Caki2 (cell line): ENCODE measurements around the gene TJP1. TPM values are rescaled to one million over a fixed set of nuclear protein-coding genes. Genes with fewer than 3 reads are reported as not detected.
"Not testable (repeated sequence)": the region's sequence is repeated elsewhere in the genome, so short reads cannot be mapped to it uniquely, and the experiment has no call there.

Experiments
- DNase-seq: peaks from one replicate; pipeline ENCODE4 v3.0.0-alpha.2; 2015; ENCODE audit warnings: low read depth
- in situ Hi-C: cut with HindIII; loops from 2 replicates; pipeline ENCODE4 v1.10.0; 2016; ENCODE audit warnings: low sequenced_read_pairs, low pct_unique_long_range_greater_than_20kb, mixed read lengths
- total RNA-seq: library from RNA; depleted of rRNA; stranded (reverse); fragments of >200 nt; shearing (Covaris generic); gene quantifications from 2 replicates; pipeline ENCODE4 v1.2.3, GENCODE V29; 2014; ENCODE audit warnings: low replicate concordance

Gene TJP1
- total RNA-seq, 1 experiment from 2014 or later = 39.3 TPM

- DNase-seq = no peak
- in situ Hi-C loops = no loop called here
These were observed 9.9 kb downstream of the TJP1 start for GRCh38 chr15:29812384-29812694.

GRCh38 chr15:29811691-29812383 lies 10.4 kb downstream of the TJP1 start:
- in situ Hi-C loops = no loop called here
- no peak for DNase-seq

GRCh38 chr15:29805708-29806104 lies 16.6 kb downstream of the TJP1 start:
- no peak for DNase-seq
- in situ Hi-C loops = no loop called here

GRCh38 chr15:29805043-29805707 lies 17.1 kb downstream of the TJP1 start:
- in situ Hi-C loops = no loop called here
- no peak for DNase-seq

GRCh38 chr15:29802411-29802810 lies 19.9 kb downstream of the TJP1 start:
- DNase-seq = no peak
- in situ Hi-C loops = no loop called here

- in situ Hi-C loops = no loop called here
- DNase-seq = no peak
These were observed 21.5 kb downstream of the TJP1 start for GRCh38 chr15:29800491-29801366.

GRCh38 chr15:29799859-29800258 lies 22.4 kb downstream of the TJP1 start:
- in situ Hi-C loops = no loop called here
- DNase-seq = no peak

GRCh38 chr15:29795610-29796009 lies 26.7 kb downstream of the TJP1 start:
- no peak for DNase-seq
- in situ Hi-C loops = no loop called here

- DNase-seq = no peak
- in situ Hi-C loops = no loop called here
These were observed 29.7 kb downstream of the TJP1 start for GRCh38 chr15:29792426-29793159.

GRCh38 chr15:29790607-29791006 lies 31.7 kb downstream of the TJP1 start:
- no peak for DNase-seq
- in situ Hi-C loops = no loop called here

- in situ Hi-C loops = no loop called here
These were observed 32.4 kb downstream of the TJP1 start for GRCh38 chr15:29789871-29790270.

GRCh38 chr15:29788433-29789034 lies 33.7 kb downstream of the TJP1 start:
- in situ Hi-C loops = no loop called here
- DNase-seq = no peak

More at GRCh38 chr15:29789871-29790270, 32.4 kb downstream of the TJP1 start:
- DNase-seq = no peak

- in situ Hi-C loops = no loop called here
These were observed 34.5 kb downstream of the TJP1 start for GRCh38 chr15:29787767-29788166.

GRCh38 chr15:29785642-29786041 lies 36.6 kb downstream of the TJP1 start:
- in situ Hi-C loops = no loop called here
- DNase-seq = no peak

More at GRCh38 chr15:29787767-29788166, 34.5 kb downstream of the TJP1 start:
- no peak for DNase-seq

GRCh38 chr15:29785136-29785535 lies 37.1 kb downstream of the TJP1 start:
- in situ Hi-C loops = no loop called here
- no peak for DNase-seq

- no peak for DNase-seq
- in situ Hi-C loops = no loop called here
These were observed 37.9 kb downstream of the TJP1 start for GRCh38 chr15:29784413-29784812.

- in situ Hi-C loops, DNase-seq: not testable (repeated sequence)
These were observed 39.5 kb downstream of the TJP1 start for GRCh38 chr15:29782816-29783215.

GRCh38 chr15:29778382-29778781 lies 43.9 kb downstream of the TJP1 start:
- DNase-seq = no peak
- in situ Hi-C loops = no loop called here
